Ectodermal cell (in vitro differentiated cells): Measurements from ENCODE around the gene DPH3.

Source experiments
- H3K27ac ChIP-seq: 2 replicates; pipeline ENCODE4 v1.7.0; 2013; ENCODE audit warnings: mild to moderate bottlenecking, low read depth, low read length; ENCODE audit not compliant: insufficient read depth, poor library complexity, severe bottlenecking
- H3K27me3 ChIP-seq: 2 replicates; pipeline ENCODE4 v1.7.0; 2013; ENCODE audit warnings: mild to moderate bottlenecking, low read length; ENCODE audit not compliant: insufficient read depth, control insufficient read depth, poor library complexity, severe bottlenecking
- H3K36me3 ChIP-seq: one replicate; pipeline ENCODE4 v1.7.0; 2013; ENCODE audit warnings: low read length; ENCODE audit not compliant: control insufficient read depth, insufficient read depth
- H3K4me1 ChIP-seq: one replicate; pipeline ENCODE4 v1.7.0; 2013; ENCODE audit warnings: low read length; ENCODE audit not compliant: control insufficient read depth, insufficient read depth
- H3K4me3 ChIP-seq: 2 replicates; pipeline ENCODE4 v1.7.0; 2013; ENCODE audit warnings: low read depth, low read length, control low read depth; ENCODE audit not compliant: insufficient read depth
- H3K9me3 ChIP-seq: 2 replicates; pipeline ENCODE4 v1.7.0; 2013; ENCODE audit warnings: mild to moderate bottlenecking, low read length, moderate library complexity; ENCODE audit not compliant: control insufficient read depth
- WGBS, 2 experiments: methylation state at CpG; one replicate each; pipeline ENCODE4 v1.1.7; 2013; ENCODE audit warnings: missing lambda C conversion rate in 2 of 2; 5-methylcytosine and 5-hydroxymethylcytosine counted together

The DPH3 gene

GRCh38 chr3:16216373-16216935 lies 48.3 kb downstream of the DPH3 start:
- no peak overlapping the region for H3K27ac ChIP-seq
- no peaks in the 10 kb centered on the region for H3K4me1 ChIP-seq
- H3K9me3 ChIP-seq = no peaks in the 10 kb centered on the region
- H3K4me3 ChIP-seq = no peak overlapping the region
- H3K27me3 ChIP-seq = no peaks in the 10 kb centered on the region
- no peaks in the 10 kb centered on the region for H3K36me3 ChIP-seq
- WGBS, 2 experiments = 92 to 95% methylated on average over 17 of the region's 17 CpGs

GRCh38 chr3:16214366-16214765 lies 50.4 kb downstream of the DPH3 start:
- no peaks in the 10 kb centered on the region for H3K4me1 ChIP-seq
- H3K36me3 ChIP-seq = no peaks in the 10 kb centered on the region
- H3K27me3 ChIP-seq = no peaks in the 10 kb centered on the region
- no peaks in the 10 kb centered on the region for H3K9me3 ChIP-seq
- H3K27ac ChIP-seq = no peak overlapping the region
- H3K4me3 ChIP-seq = no peak overlapping the region
- 77 to 85% methylated on average over 4 of the region's 4 CpGs for WGBS, 2 experiments

GRCh38 chr3:16211176-16211904 lies 53.4 kb downstream of the DPH3 start:
- no peaks in the 10 kb centered on the region for H3K9me3 ChIP-seq
- no peaks in the 10 kb centered on the region for H3K4me1 ChIP-seq
- H3K27me3 ChIP-seq = no peaks in the 10 kb centered on the region
- no peak overlapping the region for H3K4me3 ChIP-seq
- H3K27ac ChIP-seq = no peak overlapping the region
- WGBS, 2 experiments = 87 to 93% methylated on average over 9 of the region's 9 CpGs
- no peaks in the 10 kb centered on the region for H3K36me3 ChIP-seq
